ENCODE measurements around the gene ADGRG4.

Gene ADGRG4

DNA sequence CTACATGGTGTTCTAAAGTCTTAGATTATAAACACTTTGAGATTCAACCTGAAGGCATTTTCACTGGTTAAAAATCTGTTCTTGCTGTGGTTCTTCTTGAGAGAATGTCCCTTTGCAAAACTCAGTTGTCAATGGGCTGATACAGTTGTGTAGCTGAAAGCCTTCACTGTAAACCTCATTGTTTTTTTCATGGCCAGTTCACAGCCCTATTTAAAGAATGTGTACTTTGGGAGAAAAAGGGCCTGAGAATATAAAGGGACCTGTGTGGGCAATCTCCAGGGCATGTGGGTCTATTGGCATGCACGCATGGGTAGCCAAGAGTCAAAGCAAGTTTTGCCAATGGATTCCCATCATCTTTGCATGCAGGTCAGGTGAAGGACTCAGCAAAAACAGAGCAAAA lies 41.8 kb upstream of the ADGRG4 start:
- H3K4ac ChIP-seq (ENCODE audit: low read depth in 1 of 2, low read length in 2 of 2) = no peak overlapping the region

DNA sequence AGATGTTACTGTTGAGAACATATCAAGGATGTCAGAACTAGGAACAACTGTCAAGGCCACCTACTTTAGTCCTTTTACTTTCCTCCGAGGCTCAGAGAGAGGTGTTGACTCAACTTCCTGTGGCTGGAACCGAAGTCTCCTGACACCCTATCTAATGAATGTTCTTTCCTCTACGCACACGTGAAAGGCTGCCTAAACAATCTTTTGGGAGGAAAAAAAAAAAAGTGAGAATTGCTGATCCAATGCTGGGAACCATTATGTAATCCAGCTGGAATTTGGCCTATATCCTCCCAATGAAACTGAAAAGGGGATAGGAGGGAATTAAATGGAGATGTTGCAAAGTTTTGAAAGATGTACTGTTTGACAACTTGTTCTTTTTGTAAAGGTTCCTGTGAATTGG lies 41.2 kb upstream of the ADGRG4 start:
- Histone ChIP-seq H4K91ac (ENCODE audit: low read length) (no peak overlapping the region), H2BK15ac (ENCODE audit: low read depth, poor library complexity, severe bottlenecking) (no peak overlapping the region), H2AK5ac (ENCODE audit: low read length, severe bottlenecking) (no peak overlapping the region), H3K27me3 (ENCODE audit: control insufficient read depth in 1 of 2, insufficient read depth in 1 of 2, low read length in 2 of 2) (peaks cover 0 to 12% of the 10 kb centered on the region in 2 experiments), H2BK120ac (ENCODE audit: low read depth, low read length) (no peak overlapping the region), H3K14ac (ENCODE audit: low read length in 2 of 2) (no peak overlapping the region), H3K23ac (ENCODE audit: low read length in 2 of 2) (no peak overlapping the region), H4K8ac (ENCODE audit: low read length) (no peak overlapping the region), H3K4me3 (ENCODE audit: insufficient read depth in 1 of 2, low read depth in 1 of 2, low read length in 2 of 2) (no peak overlapping the region), H3K4me1 (ENCODE audit: control insufficient read depth, insufficient read depth, low read depth, low read length) (no peaks in the 10 kb centered on the region), H3K18ac (ENCODE audit: low read depth in 1 of 2, low read length in 2 of 2) (no peak overlapping the region), H2BK12ac (ENCODE audit: low read length in 2 of 2) (no peak overlapping the region), H3K9me3 (ENCODE audit: control insufficient read depth, low read length) (no peaks in the 10 kb centered on the region), H3K4me2 (ENCODE audit: low read length, poor library complexity, severe bottlenecking) (no peak overlapping the region), H3K27ac (ENCODE audit: low read length, poor library complexity, severe bottlenecking) (peak overlapping the region; percentile 79), H3K9ac (ENCODE audit: low read length) (no peak overlapping the region), H2BK5ac (ENCODE audit: low read depth, low read length, poor library complexity, severe bottlenecking) (no peak overlapping the region), H3K79me1 (replicated peaks; ENCODE audit: low read length, poor library complexity, severe bottlenecking) (no peaks in the 10 kb centered on the region), H2AFZ (ENCODE audit: low read depth, low read length) (no peak overlapping the region), H3K36me3 (ENCODE audit: control insufficient read depth in 1 of 2, insufficient read depth in 2 of 2, low read depth in 1 of 2, low read length in 2 of 2) (no peaks in the 10 kb centered on the region), H3K4ac (ENCODE audit: low read depth in 1 of 2, low read length in 2 of 2) (no peak overlapping the region)
- 0% methylated on average over 3 of the region's 4 CpGs for WGBS
- peak; percentile 74 for DNase-seq

More for the DNA sequence above, 41.8 kb upstream of the ADGRG4 start:
- H3K14ac ChIP-seq (ENCODE audit: low read length in 2 of 2) = no peak overlapping the region
- no peak overlapping the region for H2BK5ac ChIP-seq (ENCODE audit: low read depth, low read length, poor library complexity, severe bottlenecking)
- no peak overlapping the region for H2BK15ac ChIP-seq (ENCODE audit: low read depth, poor library complexity, severe bottlenecking)
- no peak overlapping the region for H4K91ac ChIP-seq (ENCODE audit: low read length)
- H3K27me3 ChIP-seq (ENCODE audit: control insufficient read depth in 1 of 2, insufficient read depth in 1 of 2, low read length in 2 of 2) = peaks cover 0 to 12% of the 10 kb centered on the region in 2 experiments
- WGBS = 47% methylated on average over 1 of the region's 1 CpG
- peak overlapping the region; percentile 35 for H2AK5ac ChIP-seq (ENCODE audit: low read length, severe bottlenecking)
- H2BK120ac ChIP-seq (ENCODE audit: low read depth, low read length) = no peak overlapping the region
- peak overlapping the region; percentile 72 for H3K27ac ChIP-seq (ENCODE audit: low read length, poor library complexity, severe bottlenecking)
- H3K4me2 ChIP-seq (ENCODE audit: low read length, poor library complexity, severe bottlenecking) = no peak overlapping the region
- no peak overlapping the region for H3K23ac ChIP-seq (ENCODE audit: low read length in 2 of 2)
- no peak overlapping the region for H3K9ac ChIP-seq (ENCODE audit: low read length)
- no peak overlapping the region for H3K18ac ChIP-seq (ENCODE audit: low read depth in 1 of 2, low read length in 2 of 2)
- H3K4me1 ChIP-seq (ENCODE audit: control insufficient read depth, insufficient read depth, low read depth, low read length) = no peaks in the 10 kb centered on the region
- no peak overlapping the region for H2AFZ ChIP-seq (ENCODE audit: low read depth, low read length)
- H3K36me3 ChIP-seq (ENCODE audit: control insufficient read depth in 1 of 2, insufficient read depth in 2 of 2, low read depth in 1 of 2, low read length in 2 of 2) = no peaks in the 10 kb centered on the region
- no peaks in the 10 kb centered on the region for H3K9me3 ChIP-seq (ENCODE audit: control insufficient read depth, low read length)
- H2BK12ac ChIP-seq (ENCODE audit: low read length in 2 of 2) = no peak overlapping the region
- H3K79me1 ChIP-seq (replicated peaks; ENCODE audit: low read length, poor library complexity, severe bottlenecking) = no peaks in the 10 kb centered on the region
- no peak for DNase-seq
- H4K8ac ChIP-seq (ENCODE audit: low read length) = no peak overlapping the region
- H3K4me3 ChIP-seq (ENCODE audit: insufficient read depth in 1 of 2, low read depth in 1 of 2, low read length in 2 of 2) = no peak overlapping the region

DNA sequence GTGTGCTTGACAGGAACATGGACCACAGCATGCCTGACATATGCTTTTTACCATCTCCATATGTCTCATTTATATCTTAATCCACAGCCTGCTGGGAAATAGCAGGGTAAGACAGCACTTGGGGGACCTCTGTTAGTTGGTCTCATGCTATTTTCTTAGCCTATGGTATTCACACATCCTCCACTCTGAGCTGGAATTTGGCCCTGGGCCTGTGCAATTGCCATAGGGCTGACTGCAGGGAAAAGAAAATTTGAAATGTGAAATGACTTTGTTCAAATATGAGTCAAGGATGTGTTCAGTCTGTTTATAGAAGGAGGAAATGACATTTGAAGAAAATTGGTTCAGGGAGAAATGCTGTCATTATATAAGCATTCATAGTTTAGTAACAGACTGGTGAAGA lies 40.0 kb upstream of the ADGRG4 start:
- no peak overlapping the region for H3K23ac ChIP-seq (ENCODE audit: low read length in 2 of 2)
- no peak overlapping the region for H3K9ac ChIP-seq (ENCODE audit: low read length)
- no peak overlapping the region for H3K4ac ChIP-seq (ENCODE audit: low read depth in 1 of 2, low read length in 2 of 2)
- no peak overlapping the region for H3K4me3 ChIP-seq (ENCODE audit: insufficient read depth in 1 of 2, low read depth in 1 of 2, low read length in 2 of 2)
- H3K36me3 ChIP-seq (ENCODE audit: control insufficient read depth in 1 of 2, insufficient read depth in 2 of 2, low read depth in 1 of 2, low read length in 2 of 2) = no peaks in the 10 kb centered on the region
- peak overlapping the region; percentile 79 for H3K27ac ChIP-seq (ENCODE audit: low read length, poor library complexity, severe bottlenecking)
- H2BK120ac ChIP-seq (ENCODE audit: low read depth, low read length) = no peak overlapping the region
- H2AK5ac ChIP-seq (ENCODE audit: low read length, severe bottlenecking) = no peak overlapping the region
- no peak overlapping the region for H2BK12ac ChIP-seq (ENCODE audit: low read length in 2 of 2)
- H3K4me1 ChIP-seq (ENCODE audit: control insufficient read depth, insufficient read depth, low read depth, low read length) = no peaks in the 10 kb centered on the region
- H2BK5ac ChIP-seq (ENCODE audit: low read depth, low read length, poor library complexity, severe bottlenecking) = no peak overlapping the region
- no peak overlapping the region for H3K18ac ChIP-seq (ENCODE audit: low read depth in 1 of 2, low read length in 2 of 2)
- H3K27me3 ChIP-seq (ENCODE audit: control insufficient read depth in 1 of 2, insufficient read depth in 1 of 2, low read length in 2 of 2) = peaks cover 0 to 8% of the 10 kb centered on the region in 2 experiments
- DNase-seq = peak; percentile 72
- H2AFZ ChIP-seq (ENCODE audit: low read depth, low read length) = no peak overlapping the region
- no peak overlapping the region for H2BK15ac ChIP-seq (ENCODE audit: low read depth, poor library complexity, severe bottlenecking)
- no peak overlapping the region for H3K4me2 ChIP-seq (ENCODE audit: low read length, poor library complexity, severe bottlenecking)
- H3K14ac ChIP-seq (ENCODE audit: low read length in 2 of 2) = no peak overlapping the region
- H3K79me1 ChIP-seq (replicated peaks; ENCODE audit: low read length, poor library complexity, severe bottlenecking) = no peaks in the 10 kb centered on the region
- no peaks in the 10 kb centered on the region for H3K9me3 ChIP-seq (ENCODE audit: control insufficient read depth, low read length)
- no peak overlapping the region for H4K91ac ChIP-seq (ENCODE audit: low read length)
- H4K8ac ChIP-seq (ENCODE audit: low read length) = no peak overlapping the region

DNA sequence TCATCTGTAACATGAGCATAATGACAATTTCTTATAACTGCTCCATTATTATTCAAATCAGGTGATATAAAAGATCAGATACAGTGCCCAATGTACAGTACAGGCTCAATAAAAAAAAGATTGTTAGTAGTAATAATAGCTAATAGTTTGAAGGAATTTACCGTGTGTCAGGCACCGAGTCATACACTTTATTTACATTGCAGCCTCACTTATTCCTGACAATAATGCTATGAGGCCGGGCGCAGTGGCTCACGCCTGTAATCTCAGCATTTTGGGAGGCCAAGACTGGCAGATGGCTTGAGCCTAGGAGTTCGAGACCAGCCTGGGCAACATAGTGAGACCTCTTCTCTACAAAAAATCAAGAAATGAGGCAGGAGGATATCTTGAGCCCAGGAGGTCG lies 39.4 kb upstream of the ADGRG4 start:
- H3K4me1 ChIP-seq (ENCODE audit: control insufficient read depth, insufficient read depth, low read depth, low read length) = peaks cover 1% of the 10 kb centered on the region
- H3K27me3 ChIP-seq (ENCODE audit: control insufficient read depth in 1 of 2, insufficient read depth in 1 of 2, low read length in 2 of 2) = peaks cover 0 to 8% of the 10 kb centered on the region in 2 experiments
- H3K9ac ChIP-seq (ENCODE audit: low read length) = no peak overlapping the region
- H3K27ac ChIP-seq (ENCODE audit: low read length, poor library complexity, severe bottlenecking) = peak overlapping the region; percentile 76
- no peak overlapping the region for H3K18ac ChIP-seq (ENCODE audit: low read depth in 1 of 2, low read length in 2 of 2)
- H2BK5ac ChIP-seq (ENCODE audit: low read depth, low read length, poor library complexity, severe bottlenecking) = no peak overlapping the region
- no peak overlapping the region for H2AK5ac ChIP-seq (ENCODE audit: low read length, severe bottlenecking)
- no peaks in the 10 kb centered on the region for H3K79me1 ChIP-seq (replicated peaks; ENCODE audit: low read length, poor library complexity, severe bottlenecking)
- H3K4me2 ChIP-seq (ENCODE audit: low read length, poor library complexity, severe bottlenecking) = no peak overlapping the region
- H4K8ac ChIP-seq (ENCODE audit: low read length) = no peak overlapping the region
- peak overlapping the region in 1 of 2 experiments; percentile 75 for H3K4ac ChIP-seq (ENCODE audit: low read depth in 1 of 2, low read length in 2 of 2)
- no peak overlapping the region for H2AFZ ChIP-seq (ENCODE audit: low read depth, low read length)
- no peak overlapping the region for H2BK120ac ChIP-seq (ENCODE audit: low read depth, low read length)
- H2BK15ac ChIP-seq (ENCODE audit: low read depth, poor library complexity, severe bottlenecking) = no peak overlapping the region
- no peaks in the 10 kb centered on the region for H3K9me3 ChIP-seq (ENCODE audit: control insufficient read depth, low read length)
- no peaks in the 10 kb centered on the region for H3K36me3 ChIP-seq (ENCODE audit: control insufficient read depth in 1 of 2, insufficient read depth in 2 of 2, low read depth in 1 of 2, low read length in 2 of 2)
- peak overlapping the region in 1 of 2 experiments; percentile 66 for H2BK12ac ChIP-seq (ENCODE audit: low read length in 2 of 2)
- H3K23ac ChIP-seq (ENCODE audit: low read length in 2 of 2) = no peak overlapping the region
- WGBS = 38% methylated on average over 5 of the region's 7 CpGs
- no peak overlapping the region for H4K91ac ChIP-seq (ENCODE audit: low read length)
- H3K14ac ChIP-seq (ENCODE audit: low read length in 2 of 2) = no peak overlapping the region
- H3K4me3 ChIP-seq (ENCODE audit: insufficient read depth in 1 of 2, low read depth in 1 of 2, low read length in 2 of 2) = no peak overlapping the region
- peak; percentile 19 for DNase-seq
